SK-N-MC (cell line): ENCODE results near the gene PAK5.

ENCODE experiments used
- EZH2 ChIP-seq: fragments of 200-600 bp; sonication (generic); IDR thresholded peaks from one replicate; pipeline ENCODE4 v1.6.1; 2017; ENCODE audit warnings: antibody characterized with exemption
- FOXP2 ChIP-seq: optimal IDR thresholded peaks from 2 replicates; pipeline ENCODE3; 2011; ENCODE audit warnings: mild to moderate bottlenecking, moderate library complexity; ENCODE audit not compliant: insufficient read depth; ENCODE audit errors: extremely low read length, control extremely low read depth
- POLR2AphosphoS5 ChIP-seq: IDR thresholded peaks from 2 replicates; pipeline ENCODE4 v1.6.1; 2012; ENCODE audit warnings: mild to moderate bottlenecking, low read depth, low read length, borderline replicate concordance

DNA sequence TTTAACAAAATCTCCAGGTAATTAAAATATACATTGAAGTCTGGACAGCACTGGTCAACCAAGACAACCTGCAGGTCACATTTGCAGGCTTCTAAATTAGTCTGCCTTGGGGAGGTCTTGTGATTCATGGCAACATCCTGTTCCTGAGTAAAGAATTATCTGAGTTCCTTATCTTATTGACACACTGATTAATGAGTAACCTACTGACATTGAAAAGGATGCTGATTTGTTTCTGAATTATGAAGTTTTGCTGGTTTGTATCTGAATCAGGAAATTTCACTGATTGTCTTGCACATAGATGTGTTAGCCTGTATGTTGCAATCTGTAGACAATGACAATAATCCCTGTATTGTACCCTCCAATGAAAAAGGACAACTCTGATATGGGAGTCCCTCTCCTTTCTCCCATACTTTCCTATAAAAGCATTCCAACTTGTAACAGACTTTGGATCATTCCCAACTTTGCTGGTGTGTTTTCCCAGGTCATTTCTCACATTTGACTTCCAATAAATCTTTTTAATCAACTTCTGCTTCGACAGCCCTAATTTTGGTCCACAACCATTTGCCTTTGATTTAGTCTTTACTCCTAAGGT is 244.5 kb downstream of the PAK5 start:
- no peak for TF ChIP-seq POLR2AphosphoS5
- no peak for TF ChIP-seq EZH2
- TF ChIP-seq FOXP2: no peak
